PC-3 (cell line): ENCODE results near the gene GABRR1. TPM values are rescaled to one million over a fixed set of nuclear protein-coding genes. Genes with fewer than 3 reads are reported as not detected.
"Not testable (repeated sequence)": the region's sequence is repeated elsewhere in the genome, so short reads cannot be mapped to it uniquely, and the experiment has no call there.

Experiments used
- ATAC-seq: fragments of 200-7000 bp; cut with Tn5 transposase; 2 replicates; pipeline ENCODE4 v1.9.1; 2020; ENCODE audit warnings: mild to moderate bottlenecking, moderate library complexity
- BruUV-seq: library from RNA; stranded (reverse); fragments of 400-500 nt; replicated peaks from 2 replicates; lab custom pipeline; 2021; lab: Mats Ljungman, UMichigan
- CTCF ChIA-PET: fragments of 300-600 bp; sonication (Branson Sonifier 250); formaldehyde crosslinking; loops from one replicate; lab custom pipeline; 2022; ENCODE audit warnings: antibody characterized with exemption; lab: Charles Lee
- POLR2A ChIA-PET: fragments of 300-600 bp; sonication (Branson Sonifier 250); formaldehyde crosslinking; loops from one replicate; lab custom pipeline; 2022; ENCODE audit warnings: antibody characterized with exemption; ENCODE audit not compliant: unreplicated experiment; lab: Charles Lee
- DNase-seq: peaks from one replicate; pipeline ENCODE4 v3.0.0-alpha.2; 2015
- H2AFZ ChIP-seq: fragments of 300-600 bp; sonication (generic); 2 replicates; pipeline ENCODE4 v1.6.0; 2016; ENCODE audit warnings: antibody characterized with exemption, low read length
- H3F3A ChIP-seq: fragments of 300-600 bp; sonication (generic); one replicate; pipeline ENCODE4 v1.6.0; 2017; ENCODE audit warnings: antibody characterized with exemption, low read length, control low read depth, mild to moderate bottlenecking; ENCODE audit not compliant: unreplicated experiment
- H3K27ac ChIP-seq: fragments of 300-600 bp; sonication (generic); 2 replicates; pipeline ENCODE4 v1.5.1; 2016; ENCODE audit warnings: mild to moderate bottlenecking, low read length
- H3K27me3 ChIP-seq: fragments of 300-600 bp; sonication (generic); 2 replicates; pipeline ENCODE4 v1.6.1; 2016; ENCODE audit warnings: low read length, mixed read lengths
- H3K36me3 ChIP-seq: fragments of 300-600 bp; sonication (generic); 2 replicates; pipeline ENCODE4 v1.6.1; 2016; ENCODE audit warnings: low read depth, mixed run types, low read length, mixed read lengths
- H3K4me1 ChIP-seq: fragments of 300-600 bp; sonication (generic); 2 replicates; pipeline ENCODE4 v1.5.1; 2016; ENCODE audit warnings: low read length; ENCODE audit not compliant: insufficient read depth
- H3K4me2 ChIP-seq: fragments of 300-600 bp; sonication (generic); 2 replicates; pipeline ENCODE4 v1.6.0; 2016; ENCODE audit warnings: low read length
- H3K4me3 ChIP-seq: fragments of 300-600 bp; sonication (generic); 2 replicates; pipeline ENCODE4 v1.5.1; 2016; ENCODE audit warnings: mild to moderate bottlenecking, low read length, mixed read lengths
- H3K79me2 ChIP-seq: fragments of 300-600 bp; sonication (generic); 2 replicates; pipeline ENCODE4 v1.6.1; 2017; ENCODE audit warnings: low read length, mixed read lengths
- H3K9ac ChIP-seq: fragments of 300-600 bp; sonication (generic); 2 replicates; pipeline ENCODE4 v1.6.0; 2016; ENCODE audit warnings: mild to moderate bottlenecking, low read length
- H3K9me2 ChIP-seq: fragments of 300-600 bp; sonication (generic); replicated peaks from 2 replicates; pipeline ENCODE4 v1.6.1; 2016; ENCODE audit warnings: mixed run types, low read length, mixed read lengths
- H3K9me3 ChIP-seq: fragments of 300-600 bp; sonication (generic); 2 replicates; pipeline ENCODE4 v1.6.1; 2016; ENCODE audit warnings: low read length, mixed read lengths
- H4K20me1 ChIP-seq: fragments of 300-600 bp; sonication (generic); 2 replicates; pipeline ENCODE4 v1.6.1; 2016; ENCODE audit warnings: low read length, mixed read lengths
- CTCF ChIP-seq: fragments of 300-600 bp; sonication (generic); conservative IDR thresholded peaks from 2 replicates; pipeline ENCODE4 v1.5.1; 2017; ENCODE audit warnings: antibody characterized with exemption, low read depth, mild to moderate bottlenecking, low read length
- EZH2 ChIP-seq: fragments of 300-600 bp; sonication (generic); IDR thresholded peaks from one replicate; pipeline ENCODE4 v1.6.1; 2017; ENCODE audit warnings: antibody characterized with exemption, mild to moderate bottlenecking, low read length; ENCODE audit not compliant: unreplicated experiment
- EZH2phosphoT487 ChIP-seq: fragments of 300-600 bp; sonication (generic); IDR thresholded peaks from 2 replicates; pipeline ENCODE4 v1.6.1; 2018; ENCODE audit warnings: mild to moderate bottlenecking, antibody characterized with exemption, low read length, borderline replicate concordance
- intact Hi-C: fragments of 100-400 bp; cut with micrococcal nuclease; formaldehyde crosslinking; loops from 2 replicates; pipeline ENCODE4 v1.9.0; 2023
- total RNA-seq: library from RNA; depleted of rRNA; stranded (reverse); fragments of >200 nt; gene quantifications from 2 replicates; pipeline ENCODE4 v1.2.3, GENCODE V29; 2014

The GABRR1 gene
- total RNA-seq, 1 experiment from 2014 or later, result not detected

- not testable (repeated sequence) for BruUV-seq
These were observed 16.4 kb upstream of the GABRR1 start for GRCh38 chr6:89233605-89234004.

GRCh38 chr6:89222712-89223039 is 5.5 kb upstream of the GABRR1 start:
- Histone ChIP-seq H4K20me1 (no peaks in the 10 kb centered on the region), H3F3A (peaks cover 2% of the 10 kb centered on the region), H3K27me3 (peaks cover 4% of the 10 kb centered on the region; the same call in 1 of the 2 replicates), H2AFZ (no peak overlapping the region), H3K9me3 (no peaks in the 10 kb centered on the region), H3K4me1 (0 out of 2 replicates have a peak, but pooled peaks cover 6% of the 10 kb centered on the region), H3K4me2 (0 out of 2 replicates have a peak overlapping the region, but pooled peaks have one; percentile 11), H3K9ac (no peak overlapping the region), H3K4me3 (no peak overlapping the region), H3K27ac (no peak overlapping the region), H3K79me2 (no peaks in the 10 kb centered on the region), H3K9me2 (no peaks in the 10 kb centered on the region), H3K36me3 (no peaks in the 10 kb centered on the region)
- ATAC-seq (no peak), DNase-seq (no peak)
- intact Hi-C loops, result no loop called here
- CTCF ChIA-PET, result no interaction called here
- POLR2A ChIA-PET, result interaction anchor here (0.6 kb wide), 1 partner anchor 129 kb away, joined by 3 read pairs; no protein-coding TSS in a partner anchor
- no TSS peak for BruUV-seq
- no peak for TF ChIP-seq EZH2phosphoT487
- no peak for TF ChIP-seq EZH2
- no peak for TF ChIP-seq CTCF

More at GRCh38 chr6:89233605-89234004, 16.4 kb upstream of the GABRR1 start:
- DNase-seq, H3K9me2 ChIP-seq, H3K36me3 ChIP-seq, H3F3A ChIP-seq, intact Hi-C loops, H3K27ac ChIP-seq, H3K79me2 ChIP-seq, H3K9ac ChIP-seq, CTCF ChIA-PET, H3K4me1 ChIP-seq, POLR2A ChIA-PET, H3K27me3 ChIP-seq, H4K20me1 ChIP-seq, H3K4me3 ChIP-seq, H3K4me2 ChIP-seq, H3K9me3 ChIP-seq, H2AFZ ChIP-seq, ATAC-seq: not testable (repeated sequence)

GRCh38 chr6:89221971-89222711 is 5.0 kb upstream of the GABRR1 start:
- Histone ChIP-seq H3K4me1 (0 out of 2 replicates have a peak, but pooled peaks cover 6% of the 10 kb centered on the region), H3K9ac (no peak overlapping the region), H3K9me2 (no peaks in the 10 kb centered on the region), H3K27ac (no peak overlapping the region), H3K4me3 (no peak overlapping the region), H3K27me3 (peaks cover 4% of the 10 kb centered on the region; the same call in 1 of the 2 replicates), H3K4me2 (0 out of 2 replicates have a peak overlapping the region, but pooled peaks have one; percentile 11), H3F3A (peaks cover 2% of the 10 kb centered on the region), H3K36me3 (no peaks in the 10 kb centered on the region), H4K20me1 (no peaks in the 10 kb centered on the region), H2AFZ (no peak overlapping the region), H3K79me2 (no peaks in the 10 kb centered on the region), H3K9me3 (no peaks in the 10 kb centered on the region)
- DNase-seq, result peak; percentile 37
- ChIA-PET CTCF (no interaction called here), POLR2A (interaction anchor here (0.6 kb wide), 1 partner anchor 129 kb away, joined by 3 read pairs; no protein-coding TSS in a partner anchor)
- TF ChIP-seq EZH2, result no peak
- TF ChIP-seq EZH2phosphoT487, result no peak
- no peak for TF ChIP-seq CTCF
- BruUV-seq, result no TSS peak
- intact Hi-C loops, result no loop called here
- ATAC-seq, result peak; percentile 66
